Measurements from ENCODE around the gene RAP1GAP. TPM values are rescaled to one million over a fixed set of nuclear protein-coding genes. Genes with fewer than 3 reads are reported as not detected.

The RAP1GAP gene
- total RNA-seq, 1 donor from 2014 or later = 2.6 TPM

DNA sequence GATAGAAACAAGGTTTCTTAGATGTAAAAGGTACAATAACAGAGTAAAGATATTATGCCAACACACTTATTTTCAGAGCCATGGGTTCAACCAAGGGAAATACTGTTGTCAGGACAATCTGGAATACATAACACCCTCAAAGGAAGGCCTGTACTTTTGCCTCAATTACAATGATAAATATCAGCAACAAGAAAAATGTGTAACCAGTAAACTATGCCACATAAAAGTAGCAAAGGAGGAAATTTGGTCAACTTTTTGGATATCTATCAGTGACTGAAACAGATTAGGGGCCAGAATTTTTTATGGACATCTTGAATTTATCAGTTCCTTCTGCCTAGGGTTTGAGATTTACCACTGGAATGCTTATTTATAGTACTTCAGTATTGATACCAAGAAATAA lies 24.6 kb upstream of the RAP1GAP start:
- Histone ChIP-seq H3K9ac (no peak overlapping the region), H3F3A (ENCODE audit: low read depth) (no peaks in the 10 kb centered on the region), H2AFZ (replicated peaks) (no peak overlapping the region), H3K27ac (no peak overlapping the region), H3K4me1 (no peaks in the 10 kb centered on the region), H3K9me3 (ENCODE audit: low read depth) (no peaks in the 10 kb centered on the region), H4K20me1 (ENCODE audit: low read depth) (no peaks in the 10 kb centered on the region), H3K79me2 (ENCODE audit: low read depth) (no peaks in the 10 kb centered on the region), H3K4me3 (no peak overlapping the region), H3K27me3 (no peaks in the 10 kb centered on the region), H3K4me2 (no peak overlapping the region), H3K36me3 (no peaks in the 10 kb centered on the region)
- TF ChIP-seq EZH2phosphoT487 (IDR thresholded peaks at IDR 0.05) (no peak), EZH2 (IDR thresholded peaks at IDR 0.05) (no peak)
- Mint-ChIP-seq H3K9me3 (no peaks in the 10 kb centered on the region), H3K27me3 (ENCODE audit: insufficient read depth, low read depth) (peaks cover 2% of the 10 kb centered on the region), H3K36me3 (peaks cover 17% of the 10 kb centered on the region), H3K4me1 (no peaks in the 10 kb centered on the region), H3K4me3 (no peak overlapping the region), H3K27ac (no peak overlapping the region)
- DNase-seq (ENCODE audit: low spot score) = no peak

DNA sequence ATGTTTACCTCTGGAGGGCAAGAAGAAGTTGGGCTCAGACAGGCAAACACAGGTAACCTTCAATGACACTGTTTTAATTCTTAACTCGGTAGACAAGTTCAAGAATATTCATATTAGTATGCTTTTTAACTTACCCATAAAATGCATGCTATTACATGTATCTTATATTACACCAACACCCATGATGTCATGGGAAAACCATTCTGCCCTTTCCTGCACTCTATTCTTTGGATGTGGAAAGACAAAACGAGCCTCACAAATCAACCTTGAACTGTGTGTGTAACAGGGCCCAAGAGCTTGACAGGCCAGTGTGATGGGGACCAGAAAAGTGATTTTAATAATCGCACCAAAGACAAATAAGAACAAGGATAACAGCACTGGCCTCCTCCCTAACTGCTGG lies 22.6 kb upstream of the RAP1GAP start:
- Histone ChIP-seq H2AFZ (replicated peaks) (no peak overlapping the region), H3K27ac (no peak overlapping the region), H3K9me3 (ENCODE audit: low read depth) (no peaks in the 10 kb centered on the region), H3F3A (ENCODE audit: low read depth) (no peaks in the 10 kb centered on the region), H3K4me3 (no peak overlapping the region), H3K9ac (no peak overlapping the region), H3K36me3 (no peaks in the 10 kb centered on the region), H3K4me1 (no peaks in the 10 kb centered on the region), H4K20me1 (ENCODE audit: low read depth) (no peaks in the 10 kb centered on the region), H3K79me2 (ENCODE audit: low read depth) (no peaks in the 10 kb centered on the region), H3K27me3 (no peaks in the 10 kb centered on the region), H3K4me2 (no peak overlapping the region)
- DNase-seq (ENCODE audit: low spot score) = no peak
- no peak overlapping the region for H3K27ac Mint-ChIP-seq
- peaks cover 30% of the 10 kb centered on the region for H3K36me3 Mint-ChIP-seq
- H3K4me3 Mint-ChIP-seq = no peak overlapping the region
- TF ChIP-seq, protein P1, sequence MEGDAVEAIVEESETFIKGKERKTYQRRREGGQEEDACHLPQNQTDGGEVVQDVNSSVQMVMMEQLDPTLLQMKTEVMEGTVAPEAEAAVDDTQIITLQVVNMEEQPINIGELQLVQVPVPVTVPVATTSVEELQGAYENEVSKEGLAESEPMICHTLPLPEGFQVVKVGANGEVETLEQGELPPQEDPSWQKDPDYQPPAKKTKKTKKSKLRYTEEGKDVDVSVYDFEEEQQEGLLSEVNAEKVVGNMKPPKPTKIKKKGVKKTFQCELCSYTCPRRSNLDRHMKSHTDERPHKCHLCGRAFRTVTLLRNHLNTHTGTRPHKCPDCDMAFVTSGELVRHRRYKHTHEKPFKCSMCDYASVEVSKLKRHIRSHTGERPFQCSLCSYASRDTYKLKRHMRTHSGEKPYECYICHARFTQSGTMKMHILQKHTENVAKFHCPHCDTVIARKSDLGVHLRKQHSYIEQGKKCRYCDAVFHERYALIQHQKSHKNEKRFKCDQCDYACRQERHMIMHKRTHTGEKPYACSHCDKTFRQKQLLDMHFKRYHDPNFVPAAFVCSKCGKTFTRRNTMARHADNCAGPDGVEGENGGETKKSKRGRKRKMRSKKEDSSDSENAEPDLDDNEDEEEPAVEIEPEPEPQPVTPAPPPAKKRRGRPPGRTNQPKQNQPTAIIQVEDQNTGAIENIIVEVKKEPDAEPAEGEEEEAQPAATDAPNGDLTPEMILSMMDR (IDR thresholded peaks at IDR 0.05) = no peak
- TF ChIP-seq EZH2phosphoT487 (IDR thresholded peaks at IDR 0.05) (no peak), EZH2 (IDR thresholded peaks at IDR 0.05) (no peak)
- no peaks in the 10 kb centered on the region for H3K4me1 Mint-ChIP-seq
- no peaks in the 10 kb centered on the region for H3K9me3 Mint-ChIP-seq
- H3K27me3 Mint-ChIP-seq (ENCODE audit: insufficient read depth, low read depth) = peaks cover 2% of the 10 kb centered on the region

GRCh38 chr1:21689661-21690372 lies 20.7 kb upstream of the RAP1GAP start:
- no peak overlapping the region for H3K4me3 ChIP-seq
- no peaks in the 10 kb centered on the region for H4K20me1 ChIP-seq (ENCODE audit: low read depth)
- Mint-ChIP-seq H3K27me3 (ENCODE audit: insufficient read depth, low read depth) (no peaks in the 10 kb centered on the region), H3K9me3 (peaks cover 12% of the 10 kb centered on the region), H3K4me3 (no peak overlapping the region), H3K4me1 (no peaks in the 10 kb centered on the region), H3K27ac (no peak overlapping the region), H3K36me3 (peaks cover 46% of the 10 kb centered on the region)
- H3K4me1 ChIP-seq = no peaks in the 10 kb centered on the region
- H3K4me2 ChIP-seq = no peak overlapping the region
- no peaks in the 10 kb centered on the region for H3K9me3 ChIP-seq (ENCODE audit: low read depth)
- H3K27me3 ChIP-seq = no peaks in the 10 kb centered on the region
- no peak overlapping the region for H3K9ac ChIP-seq
- no peaks in the 10 kb centered on the region for H3K36me3 ChIP-seq
- no peaks in the 10 kb centered on the region for H3K79me2 ChIP-seq (ENCODE audit: low read depth)
- TF ChIP-seq, protein P1 (IDR thresholded peaks at IDR 0.05) = no peak
- TF ChIP-seq EZH2phosphoT487 (IDR thresholded peaks at IDR 0.05) (no peak), EZH2 (IDR thresholded peaks at IDR 0.05) (no peak)
- H2AFZ ChIP-seq (replicated peaks) = no peak overlapping the region
- H3F3A ChIP-seq (ENCODE audit: low read depth) = no peaks in the 10 kb centered on the region
- H3K27ac ChIP-seq = no peak overlapping the region
- no peak for DNase-seq (ENCODE audit: low spot score)

DNA sequence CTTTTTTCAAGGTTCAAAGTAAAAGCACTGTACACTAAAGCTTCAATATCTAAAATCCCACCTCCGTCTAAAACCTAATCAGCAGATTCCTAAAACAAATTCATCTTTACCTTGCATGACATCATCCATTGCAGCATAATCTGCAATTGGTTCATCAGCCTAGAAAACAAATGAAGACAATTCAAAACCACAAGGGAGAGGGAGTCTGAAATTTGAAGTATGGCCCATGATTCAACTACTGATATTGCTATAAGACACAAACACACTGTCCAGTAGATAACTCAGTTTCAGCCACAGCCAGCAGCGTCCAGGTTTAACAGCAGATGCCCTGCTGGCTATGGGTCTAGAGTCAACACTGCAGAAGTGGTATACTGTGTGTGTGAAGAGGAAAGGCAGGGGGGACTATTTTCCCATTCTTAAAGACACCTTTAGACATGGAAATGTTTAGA lies 17.9 kb upstream of the RAP1GAP start:
- peaks cover 20% of the 10 kb centered on the region for H3K9me3 Mint-ChIP-seq
- peaks cover 56% of the 10 kb centered on the region for H3K36me3 Mint-ChIP-seq
- Histone ChIP-seq H3K9me3 (ENCODE audit: low read depth) (no peaks in the 10 kb centered on the region), H3K27ac (no peak overlapping the region), H3K4me3 (no peak overlapping the region), H4K20me1 (ENCODE audit: low read depth) (no peaks in the 10 kb centered on the region), H3K27me3 (no peaks in the 10 kb centered on the region), H3F3A (ENCODE audit: low read depth) (no peaks in the 10 kb centered on the region), H3K36me3 (no peaks in the 10 kb centered on the region), H3K79me2 (ENCODE audit: low read depth) (no peaks in the 10 kb centered on the region), H3K4me1 (no peaks in the 10 kb centered on the region), H2AFZ (replicated peaks) (no peak overlapping the region), H3K4me2 (no peak overlapping the region), H3K9ac (no peak overlapping the region)
- no peak overlapping the region for H3K4me3 Mint-ChIP-seq
- DNase-seq (ENCODE audit: low spot score) = no peak
- H3K4me1 Mint-ChIP-seq = no peaks in the 10 kb centered on the region
- no peak overlapping the region for H3K27ac Mint-ChIP-seq
- TF ChIP-seq EZH2 (IDR thresholded peaks at IDR 0.05) (no peak), EZH2phosphoT487 (IDR thresholded peaks at IDR 0.05) (no peak)
- TF ChIP-seq, protein P1 (IDR thresholded peaks at IDR 0.05) = no peak
- H3K27me3 Mint-ChIP-seq (ENCODE audit: insufficient read depth, low read depth) = no peaks in the 10 kb centered on the region
